Measurements from ENCODE around the gene FADS6. TPM values are rescaled to one million over a fixed set of nuclear protein-coding genes. Genes with fewer than 3 reads are reported as not detected.

The FADS6 gene
- total RNA-seq, 4 donors from 2014 or later, result 0.19 to 6.0 (median 1.9) TPM

DNA sequence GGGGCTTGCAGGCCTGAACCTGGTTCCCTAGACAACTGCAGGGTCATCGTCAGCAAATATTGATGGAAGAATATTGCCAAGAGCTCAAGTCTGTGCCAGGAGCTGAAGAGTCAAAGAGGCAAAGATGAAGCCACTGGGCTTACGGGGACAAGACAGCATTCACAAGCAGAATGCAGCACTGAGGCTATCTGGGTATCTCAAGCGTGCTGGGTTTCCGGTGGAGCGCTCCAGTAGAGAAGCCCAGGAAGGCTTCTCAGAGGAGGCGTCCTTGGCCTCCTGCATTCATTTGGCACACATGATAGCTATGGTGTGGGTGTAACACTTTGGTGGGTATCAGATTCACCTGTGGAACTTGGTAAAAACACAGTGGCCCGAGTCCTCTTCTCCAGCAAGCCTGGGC, 2.9 kb downstream of the FADS6 start:
- no peak for DNase-seq
- H3K27ac ChIP-seq, result no peak overlapping the region
- intact Hi-C loops (cut with DNase I), result no loop called here
- TF ChIP-seq, protein P1, sequence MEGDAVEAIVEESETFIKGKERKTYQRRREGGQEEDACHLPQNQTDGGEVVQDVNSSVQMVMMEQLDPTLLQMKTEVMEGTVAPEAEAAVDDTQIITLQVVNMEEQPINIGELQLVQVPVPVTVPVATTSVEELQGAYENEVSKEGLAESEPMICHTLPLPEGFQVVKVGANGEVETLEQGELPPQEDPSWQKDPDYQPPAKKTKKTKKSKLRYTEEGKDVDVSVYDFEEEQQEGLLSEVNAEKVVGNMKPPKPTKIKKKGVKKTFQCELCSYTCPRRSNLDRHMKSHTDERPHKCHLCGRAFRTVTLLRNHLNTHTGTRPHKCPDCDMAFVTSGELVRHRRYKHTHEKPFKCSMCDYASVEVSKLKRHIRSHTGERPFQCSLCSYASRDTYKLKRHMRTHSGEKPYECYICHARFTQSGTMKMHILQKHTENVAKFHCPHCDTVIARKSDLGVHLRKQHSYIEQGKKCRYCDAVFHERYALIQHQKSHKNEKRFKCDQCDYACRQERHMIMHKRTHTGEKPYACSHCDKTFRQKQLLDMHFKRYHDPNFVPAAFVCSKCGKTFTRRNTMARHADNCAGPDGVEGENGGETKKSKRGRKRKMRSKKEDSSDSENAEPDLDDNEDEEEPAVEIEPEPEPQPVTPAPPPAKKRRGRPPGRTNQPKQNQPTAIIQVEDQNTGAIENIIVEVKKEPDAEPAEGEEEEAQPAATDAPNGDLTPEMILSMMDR (IDR thresholded peaks at IDR 0.05), result no peak
- no peak for TF ChIP-seq POLR2A (IDR thresholded peaks at IDR 0.05)
- H3K4me1 ChIP-seq, result peaks cover 9 to 15% (median 10%) of the 10 kb centered on the region in 3 donors
- H3K4me3 ChIP-seq, result no peak overlapping the region
- peaks cover 0 to 61% (median 3%) of the 10 kb centered on the region in 4 donors for H3K27me3 ChIP-seq
- 86 to 100% methylated on average over 5 to 7 of the region's 7 CpGs for WGBS, 2 donors
- no peaks in the 10 kb centered on the region for H3K9me3 ChIP-seq
- no peaks in the 10 kb centered on the region for H3K36me3 ChIP-seq

DNA sequence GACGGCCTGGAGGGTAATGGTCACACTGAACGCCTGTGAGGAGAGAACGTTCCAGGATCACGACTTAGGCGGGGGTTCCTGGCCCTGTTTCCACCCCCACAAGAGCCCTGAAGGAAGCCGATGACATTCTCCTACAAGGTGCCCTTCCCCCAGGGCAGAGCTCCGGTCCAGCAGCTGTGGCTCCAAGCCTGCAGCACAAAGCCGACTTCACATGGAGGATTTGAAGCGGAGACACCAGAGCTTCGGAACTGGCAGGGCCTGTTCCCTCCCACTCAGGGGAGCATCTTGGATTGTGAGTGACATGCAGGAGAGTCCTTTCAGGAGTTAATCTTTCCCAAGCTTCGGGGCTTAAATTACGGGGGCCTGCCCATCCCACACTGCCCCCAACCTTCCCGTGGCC, 5.0 kb downstream of the FADS6 start:
- no peak for DNase-seq
- intact Hi-C loops (cut with DNase I), result no loop called here
- no peak overlapping the region for H3K27ac ChIP-seq
- peaks cover 5 to 10% (median 5%) of the 10 kb centered on the region in 3 donors for H3K4me1 ChIP-seq
- TF ChIP-seq POLR2A (IDR thresholded peaks at IDR 0.05), result no peak
- TF ChIP-seq, protein P1 (IDR thresholded peaks at IDR 0.05), result no peak
- no peak overlapping the region for H3K4me3 ChIP-seq
- WGBS, 2 donors, result 48 to 72% methylated on average over 8 to 10 of the region's 13 CpGs
- H3K9me3 ChIP-seq, result no peaks in the 10 kb centered on the region
- no peaks in the 10 kb centered on the region for H3K36me3 ChIP-seq
- H3K27me3 ChIP-seq, result peaks cover 0 to 41% (median 3%) of the 10 kb centered on the region in 4 donors

DNA sequence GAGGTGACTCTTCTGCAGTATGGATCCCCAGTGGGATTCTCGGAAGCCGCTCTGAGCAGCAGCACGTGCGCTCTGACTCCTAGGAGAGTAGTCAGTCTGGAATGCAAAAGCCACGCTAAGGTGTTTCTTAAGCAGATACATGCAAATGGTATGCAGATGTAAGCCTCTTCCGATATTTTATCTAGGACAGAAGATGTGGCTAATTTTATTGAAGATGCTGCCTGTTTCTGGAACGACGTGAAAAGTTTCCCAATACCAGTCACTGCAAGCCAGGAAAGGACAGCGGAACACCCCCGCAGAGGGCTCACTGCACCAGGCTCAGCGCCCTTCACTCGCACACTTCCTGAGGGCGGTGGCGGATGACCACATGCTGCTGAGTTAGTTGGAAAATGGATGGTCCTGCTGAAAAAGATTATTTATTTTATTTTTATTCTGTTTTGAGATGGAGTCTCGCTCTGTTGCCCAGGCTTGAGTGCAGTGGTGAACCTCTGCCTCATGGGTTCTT, 10.1 kb downstream of the FADS6 start:
- intact Hi-C loops (cut with DNase I), result no loop called here
- no peak overlapping the region for H3K27ac ChIP-seq
- no peak for DNase-seq
- H3K27me3 ChIP-seq, result peaks cover 0 to 25% (median 0%) of the 10 kb centered on the region in 4 donors
- WGBS, 2 donors, result 79 to 83% methylated on average over 13 to 15 of the region's 15 CpGs
- no peak overlapping the region for H3K4me3 ChIP-seq
- no peak for TF ChIP-seq POLR2A (IDR thresholded peaks at IDR 0.05)
- TF ChIP-seq, protein P1 (IDR thresholded peaks at IDR 0.05), result no peak
- H3K4me1 ChIP-seq, result peaks cover 0 to 5% (median 2%) of the 10 kb centered on the region in 3 donors
- H3K9me3 ChIP-seq, result no peaks in the 10 kb centered on the region
- H3K36me3 ChIP-seq, result no peaks in the 10 kb centered on the region

DNA sequence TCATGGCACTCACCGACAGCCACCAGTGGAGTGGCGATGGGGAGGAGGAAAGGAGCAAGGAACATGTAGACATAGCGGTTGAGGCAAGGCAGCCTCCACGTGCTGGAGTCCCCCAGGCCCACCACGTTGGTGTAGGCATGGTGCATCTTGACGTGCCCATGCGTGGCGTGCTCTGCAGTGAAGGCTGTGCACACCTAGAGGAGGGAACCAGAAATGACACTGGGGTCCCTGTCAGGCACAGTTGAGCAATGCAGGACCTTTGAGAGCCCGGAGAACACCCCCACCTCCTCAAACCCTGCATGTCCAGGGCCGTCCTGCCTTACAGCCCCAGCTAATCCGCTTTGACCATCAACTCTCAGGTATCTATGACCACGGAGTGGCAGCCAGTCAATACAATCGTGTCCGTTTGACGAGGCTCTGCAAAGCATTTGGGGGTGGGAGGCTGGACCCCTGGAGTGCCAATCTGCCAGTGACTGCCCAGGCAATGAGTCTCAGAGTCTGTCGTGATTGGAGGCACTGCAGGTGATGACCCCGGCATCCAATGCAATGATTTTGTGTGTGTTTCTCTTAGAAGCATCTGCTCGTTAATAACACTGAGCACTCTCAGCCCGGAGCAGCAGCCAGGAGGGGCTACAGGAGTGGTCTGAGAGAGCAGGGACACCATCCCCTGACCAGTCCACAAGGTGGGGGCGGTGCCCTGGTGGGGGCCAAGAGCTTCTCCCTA, 10.8 kb downstream of the FADS6 start:
- no peak for DNase-seq
- Histone ChIP-seq H3K27me3 (peaks cover 0 to 28% (median 0%) of the 10 kb centered on the region in 4 donors), H3K9me3 (no peaks in the 10 kb centered on the region), H3K27ac (no peak overlapping the region), H3K36me3 (no peaks in the 10 kb centered on the region), H3K4me1 (peaks cover 4 to 12% (median 8%) of the 10 kb centered on the region in 3 donors), H3K4me3 (no peak overlapping the region)
- TF ChIP-seq, protein P1 (IDR thresholded peaks at IDR 0.05), result no peak
- no peak for TF ChIP-seq POLR2A (IDR thresholded peaks at IDR 0.05)
- intact Hi-C loops (cut with DNase I), result no loop called here
- 73 to 79% methylated on average over 10 to 12 of the region's 20 CpGs for WGBS, 2 donors

DNA sequence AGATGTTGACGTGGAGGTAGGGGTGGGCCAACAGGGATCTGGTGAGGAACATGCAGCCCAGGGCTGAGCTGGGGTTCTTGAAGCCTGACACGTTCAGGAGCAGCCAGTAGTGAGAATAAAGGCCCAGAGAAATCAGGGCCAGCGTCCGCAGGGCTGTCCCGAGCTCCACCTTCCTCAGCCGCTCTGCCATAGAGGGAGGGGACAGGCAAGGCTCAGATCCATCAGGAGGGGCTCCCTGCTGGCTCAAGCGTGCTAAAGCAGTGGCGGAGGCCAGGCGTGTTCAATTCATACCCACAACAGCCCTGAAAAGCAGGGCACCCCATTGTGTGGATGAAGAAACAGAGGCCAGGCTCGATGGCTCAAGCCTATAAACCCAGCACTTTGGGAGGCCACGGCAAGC, 12.4 kb downstream of the FADS6 start:
- no peak overlapping the region for H3K4me3 ChIP-seq
- H3K9me3 ChIP-seq, result no peaks in the 10 kb centered on the region
- no peak for TF ChIP-seq POLR2A (IDR thresholded peaks at IDR 0.05)
- TF ChIP-seq, protein P1 (IDR thresholded peaks at IDR 0.05), result no peak
- no peaks in the 10 kb centered on the region for H3K36me3 ChIP-seq
- H3K27me3 ChIP-seq, result peaks cover 0 to 22% (median 0%) of the 10 kb centered on the region in 4 donors
- H3K27ac ChIP-seq, result no peak overlapping the region
- H3K4me1 ChIP-seq, result peaks cover 7 to 19% (median 8%) of the 10 kb centered on the region in 3 donors
- DNase-seq, result no peak
- 70 to 80% methylated on average over 2 to 9 of the region's 11 CpGs for WGBS, 2 donors
- intact Hi-C loops (cut with DNase I), result no loop called here
